CD4-positive, alpha-beta T cell treated with Interleukin-1 beta for 1 hour (primary cell): ENCODE data around the gene TAF11L4.
"Not testable (repeated sequence)": the region's sequence is repeated elsewhere in the genome, so short reads cannot be mapped to it uniquely, and the experiment has no call there.

Experiments
- DNase-seq, 2 donors: peaks; one replicate each; pipeline ENCODE4 v3.0.0-alpha.2; 2020 to 2022

The TAF11L4 gene

GRCh38 chr5:17521501-17521900 lies at the start of gene TAF11L4:
TAF11L4 (plus strand) TSS chr5:17521801.
- not testable (repeated sequence) for DNase-seq

- DNase-seq, result not testable (repeated sequence)
Observed at GRCh38 chr5:17475064-17475463, 46.5 kb upstream of the TAF11L4 start.

- no peak for DNase-seq
Observed at GRCh38 chr5:17477043-17477442, 44.6 kb upstream of the TAF11L4 start.

GRCh38 chr5:17477573-17478265 lies 43.9 kb upstream of the TAF11L4 start:
- DNase-seq, result no peak

GRCh38 chr5:17481378-17481777 lies 40.2 kb upstream of the TAF11L4 start:
- no peak for DNase-seq

- DNase-seq, result no peak
Observed at GRCh38 chr5:17482790-17483189, 38.8 kb upstream of the TAF11L4 start.

GRCh38 chr5:17486464-17487173 lies 35.0 kb upstream of the TAF11L4 start:
- DNase-seq, result not testable (repeated sequence)

GRCh38 chr5:17487174-17487512 lies 34.5 kb upstream of the TAF11L4 start:
- no peak for DNase-seq

- DNase-seq, result not testable (repeated sequence)
Observed at GRCh38 chr5:17491257-17491656, 30.3 kb upstream of the TAF11L4 start.

- no peak for DNase-seq
Observed at GRCh38 chr5:17492770-17493169, 28.8 kb upstream of the TAF11L4 start.

- no peak for DNase-seq
Observed at GRCh38 chr5:17497446-17497845, 24.2 kb upstream of the TAF11L4 start.

- DNase-seq, result not testable (repeated sequence)
Observed at GRCh38 chr5:17497931-17498330, 23.7 kb upstream of the TAF11L4 start, which contains the start of gene TAF11L2. TAF11L2 (plus strand) TSS chr5:17498231.

GRCh38 chr5:17511775-17512325 lies 9.8 kb upstream of the TAF11L4 start:
- DNase-seq, result no peak

- not testable (repeated sequence) for DNase-seq
Observed at GRCh38 chr5:17517526-17517925, 4.1 kb upstream of the TAF11L4 start.

- DNase-seq, result not testable (repeated sequence)
Observed at GRCh38 chr5:17518067-17518466, 3.5 kb upstream of the TAF11L4 start, which contains the start of gene TAF11L3. TAF11L3 (plus strand) TSS chr5:17518367.

GRCh38 chr5:17519508-17519907 lies 2.1 kb upstream of the TAF11L4 start:
- DNase-seq, result not testable (repeated sequence)

- not testable (repeated sequence) for DNase-seq
Observed at GRCh38 chr5:17524935-17525334, 3.3 kb downstream of the TAF11L4 start, which contains the start of gene TAF11L5. TAF11L5 (plus strand) TSS chr5:17525235.

- DNase-seq, result peak; percentile 5 to 10
Observed at GRCh38 chr5:17526504-17526903, 4.9 kb downstream of the TAF11L4 start.

GRCh38 chr5:17528369-17528768 lies 6.8 kb downstream of the TAF11L4 start, which contains the start of gene TAF11L6:
TAF11L6 (plus strand) TSS chr5:17528669.
- not testable (repeated sequence) for DNase-seq
